Measurements from ENCODE around the gene LYRM2.

The LYRM2 gene, protein sequence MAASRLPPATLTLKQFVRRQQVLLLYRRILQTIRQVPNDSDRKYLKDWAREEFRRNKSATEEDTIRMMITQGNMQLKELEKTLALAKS

DNA sequence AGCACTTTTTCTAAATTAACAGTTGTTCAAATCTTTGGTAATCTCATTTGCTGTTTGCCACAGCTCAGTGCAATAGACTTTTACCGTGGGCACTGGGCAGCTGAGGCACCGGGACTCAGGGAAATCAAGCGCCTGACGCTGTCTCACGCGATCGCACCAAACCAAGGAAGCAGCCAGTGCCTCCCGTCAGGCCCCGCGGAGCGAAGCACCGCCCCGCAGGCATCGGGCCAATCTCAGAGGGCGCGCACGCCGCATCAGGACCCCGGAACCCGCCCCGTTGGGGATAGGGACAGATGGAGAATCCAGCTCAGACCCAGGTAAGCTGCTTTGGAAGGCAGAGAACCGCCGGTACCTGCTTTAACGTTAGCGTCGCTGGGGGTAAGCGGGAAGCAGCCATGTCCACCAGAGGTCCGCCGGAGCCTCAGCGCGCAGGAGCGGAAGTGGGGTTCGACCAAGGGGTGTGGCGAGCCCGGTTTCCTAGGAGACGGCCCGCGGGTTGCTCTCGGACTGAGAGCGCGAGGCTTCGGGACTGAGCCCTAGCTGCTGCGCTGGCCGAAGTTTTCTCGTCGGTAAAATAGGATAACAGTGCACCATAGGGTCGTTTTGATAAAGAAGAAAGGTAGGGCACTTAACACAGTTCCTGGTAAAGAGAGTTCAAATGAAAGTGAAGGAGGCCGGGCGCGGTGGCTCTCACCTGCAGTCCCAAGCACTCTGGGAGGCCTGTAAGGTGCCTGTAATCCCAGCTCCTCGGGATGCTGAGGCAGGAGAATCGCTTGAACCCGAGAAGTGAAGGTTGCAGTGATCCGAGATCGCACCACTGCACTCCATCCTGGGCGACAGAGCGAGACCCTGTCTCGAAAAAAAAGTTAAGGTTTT lies at the start of gene LYRM2:
LYRM2 (minus strand) TSS at position 428 of the 876 bp plus-strand sequence; CDS start at position 397, 31 bp downstream.
- peak; percentile 67 for DNase-seq

DNA sequence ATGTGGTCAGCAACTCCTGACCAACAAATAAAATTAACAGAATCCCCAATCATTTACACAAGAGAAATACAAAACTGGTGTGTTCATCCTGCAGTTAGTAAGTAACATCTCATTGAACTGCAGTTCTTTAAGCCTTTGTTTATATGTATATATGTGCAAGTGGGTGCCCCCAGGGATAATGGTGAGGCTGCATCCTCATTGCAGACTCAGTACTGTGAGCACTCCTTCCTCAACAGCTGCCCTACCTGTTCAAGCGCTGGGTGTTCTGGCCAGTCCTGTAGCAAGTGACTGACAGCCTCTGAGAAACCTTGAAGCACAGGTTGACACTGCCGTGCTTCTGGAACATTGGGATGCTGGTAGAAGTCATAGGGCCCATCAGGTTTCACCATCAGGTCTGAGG lies 49.8 kb upstream of the LYRM2 start:
- DNase-seq, result no peak

DNA sequence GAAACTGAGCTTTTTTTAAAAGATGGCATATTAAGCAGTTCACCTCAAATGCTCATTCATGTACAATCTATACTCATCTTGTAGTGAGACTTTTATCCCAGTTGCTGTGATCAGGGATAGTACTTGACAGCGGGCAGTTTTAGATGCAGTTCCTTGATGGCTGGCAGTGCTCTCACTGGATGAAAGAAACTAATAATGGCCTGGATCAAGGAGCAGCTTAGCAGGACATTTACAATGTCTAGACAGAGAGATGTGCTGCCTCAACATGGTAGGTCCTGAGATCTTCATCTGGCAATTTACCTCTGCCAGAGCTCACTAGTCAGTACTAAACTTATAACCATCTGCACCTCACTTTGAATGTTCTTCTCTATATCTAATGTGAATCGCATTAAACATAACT lies 46.8 kb upstream of the LYRM2 start:
- no peak for DNase-seq

DNA sequence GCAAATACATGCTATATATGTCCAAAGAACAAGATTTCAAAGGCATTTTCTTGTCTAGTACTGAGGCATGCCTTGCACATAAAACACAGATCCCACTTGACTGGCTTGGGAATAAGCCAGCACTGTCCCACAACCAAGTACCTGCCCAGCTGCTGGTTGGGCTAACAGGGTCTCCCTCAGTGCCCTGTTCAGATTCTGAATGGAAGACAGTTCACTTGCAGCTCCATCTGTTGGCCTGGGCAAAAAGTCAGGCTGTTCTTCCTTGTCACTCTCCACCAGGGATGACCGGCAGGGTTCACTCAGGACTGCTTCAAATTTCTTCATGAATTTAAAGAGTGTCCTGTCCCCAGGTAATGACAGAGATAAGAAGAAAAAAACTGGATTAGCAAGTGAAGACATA lies 44.4 kb upstream of the LYRM2 start:
- no peak for DNase-seq

DNA sequence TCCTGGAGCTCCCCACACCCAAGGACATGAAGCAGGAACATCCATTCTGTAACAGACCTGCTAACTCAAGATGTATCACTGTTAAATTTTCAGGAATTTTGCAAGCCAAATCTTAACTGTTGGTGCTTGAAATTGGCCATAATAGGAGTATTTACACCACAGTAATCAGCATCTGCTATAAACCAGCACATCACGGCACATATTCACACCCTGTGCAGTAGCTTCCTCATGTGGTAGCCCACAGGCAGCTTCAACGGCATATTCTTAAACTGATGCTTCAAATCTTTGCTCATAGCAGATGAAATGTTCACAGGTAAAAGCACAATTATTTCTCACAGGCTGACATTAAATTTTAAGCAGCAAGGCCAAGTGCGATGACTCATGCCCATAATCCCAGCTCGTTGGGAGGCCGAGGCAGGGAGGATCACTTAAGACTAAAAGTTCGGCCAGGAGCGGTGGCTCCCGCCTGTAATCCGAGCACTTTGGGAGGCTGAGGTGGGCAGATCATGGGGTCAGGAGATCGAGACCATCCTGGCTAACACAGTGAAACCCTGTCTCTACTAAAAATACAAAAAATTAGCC lies 43.5 kb upstream of the LYRM2 start:
- no peak for DNase-seq

DNA sequence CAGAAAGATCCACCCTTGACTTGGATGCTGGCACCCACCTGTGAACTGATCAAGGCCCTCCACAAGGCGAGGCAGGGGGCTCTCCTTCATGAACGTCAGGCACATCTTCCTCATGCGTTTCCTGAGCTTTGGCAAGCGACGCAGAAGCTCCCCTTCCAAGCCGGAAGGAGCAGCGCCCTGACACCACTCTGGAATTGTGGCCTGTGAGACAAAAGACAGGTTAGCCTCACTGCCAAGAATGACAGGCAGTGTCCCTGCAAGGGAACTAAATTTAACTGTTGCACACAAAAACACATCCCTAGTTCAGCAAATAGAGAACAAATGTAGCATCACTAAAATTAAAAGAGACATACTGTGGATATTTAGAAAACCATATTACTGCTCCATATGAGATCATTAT lies 42.0 kb upstream of the LYRM2 start:
- DNase-seq, result no peak

DNA sequence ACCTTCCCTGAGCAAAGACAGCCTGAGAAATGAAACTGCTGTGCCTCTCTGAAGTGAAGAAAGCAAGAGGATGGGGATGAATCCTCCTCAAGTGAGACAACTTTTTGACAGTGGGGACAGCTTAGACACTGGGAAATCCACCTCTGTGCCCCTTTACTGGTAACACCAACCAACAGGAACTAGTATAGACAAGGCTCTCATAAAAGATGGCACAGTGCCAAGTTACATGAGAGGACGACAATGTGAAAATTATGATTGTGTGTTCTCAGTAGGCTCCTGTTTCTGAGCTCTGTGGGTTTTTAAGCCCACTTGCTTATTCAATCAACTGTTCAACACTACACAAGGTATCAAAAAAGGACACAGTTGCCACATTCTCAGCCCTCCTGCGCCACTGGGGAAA lies 41.6 kb upstream of the LYRM2 start:
- DNase-seq, result no peak

DNA sequence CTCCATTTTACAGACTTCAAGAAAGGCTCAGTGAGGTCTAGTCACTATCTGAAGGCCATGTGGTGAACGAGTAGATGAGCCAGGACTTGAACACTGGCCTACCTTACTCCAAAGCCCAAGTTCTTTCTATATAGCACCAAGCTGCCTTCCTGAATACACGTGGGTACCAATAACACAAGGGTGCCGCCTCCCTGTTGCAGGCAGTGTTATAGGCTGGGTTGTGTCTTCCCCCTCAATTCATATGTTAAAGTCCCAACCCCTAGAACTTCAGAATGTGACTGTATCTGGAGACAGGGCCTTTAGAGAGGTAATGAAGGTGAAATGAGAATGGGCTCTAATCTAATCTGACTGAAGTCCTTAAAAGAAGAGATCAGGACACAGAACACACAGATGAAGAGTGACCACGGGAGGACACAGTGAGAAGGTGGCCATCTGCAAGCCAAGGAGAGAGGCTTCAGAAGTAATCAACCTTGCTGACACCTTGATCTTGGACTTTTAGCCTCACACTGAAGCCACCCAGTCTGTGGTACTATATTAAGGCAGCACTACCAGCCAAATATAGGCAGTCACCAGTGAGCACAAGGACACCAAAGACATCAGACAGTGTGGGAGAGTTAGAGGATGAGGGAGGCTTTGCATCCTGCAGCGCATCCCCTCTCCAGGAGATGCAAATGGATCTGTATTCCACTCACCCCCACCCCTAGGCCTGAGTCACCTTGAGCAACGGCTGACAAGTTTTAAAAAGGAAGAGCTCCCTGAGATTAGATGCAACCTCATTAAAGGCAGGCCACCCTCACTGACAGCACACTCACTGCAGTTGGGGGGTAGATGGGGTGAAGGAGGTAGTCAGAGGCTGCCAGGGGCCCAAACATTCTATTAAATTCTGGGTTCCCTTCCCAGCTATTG lies 40.9 kb upstream of the LYRM2 start:
- DNase-seq, result no peak

DNA sequence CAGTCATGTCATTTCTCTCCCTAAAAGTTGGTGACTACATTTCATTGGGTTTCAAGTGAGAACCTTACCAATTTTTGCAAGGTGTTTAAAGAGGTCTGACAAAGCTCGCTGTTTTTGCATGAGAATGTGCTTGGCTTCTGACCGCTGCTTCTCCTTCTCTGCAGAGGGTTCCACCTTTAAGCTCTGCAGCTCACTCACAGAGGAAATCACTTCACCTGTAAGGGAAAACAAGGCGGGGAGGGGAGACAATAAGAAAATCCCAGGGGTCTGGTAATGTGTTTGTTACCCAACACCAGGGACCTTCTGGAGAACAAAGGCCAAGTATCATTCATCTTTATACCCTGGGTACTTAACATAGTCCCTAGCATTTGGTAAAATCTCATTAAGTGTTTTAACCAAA lies 40.0 kb upstream of the LYRM2 start:
- DNase-seq, result no peak

DNA sequence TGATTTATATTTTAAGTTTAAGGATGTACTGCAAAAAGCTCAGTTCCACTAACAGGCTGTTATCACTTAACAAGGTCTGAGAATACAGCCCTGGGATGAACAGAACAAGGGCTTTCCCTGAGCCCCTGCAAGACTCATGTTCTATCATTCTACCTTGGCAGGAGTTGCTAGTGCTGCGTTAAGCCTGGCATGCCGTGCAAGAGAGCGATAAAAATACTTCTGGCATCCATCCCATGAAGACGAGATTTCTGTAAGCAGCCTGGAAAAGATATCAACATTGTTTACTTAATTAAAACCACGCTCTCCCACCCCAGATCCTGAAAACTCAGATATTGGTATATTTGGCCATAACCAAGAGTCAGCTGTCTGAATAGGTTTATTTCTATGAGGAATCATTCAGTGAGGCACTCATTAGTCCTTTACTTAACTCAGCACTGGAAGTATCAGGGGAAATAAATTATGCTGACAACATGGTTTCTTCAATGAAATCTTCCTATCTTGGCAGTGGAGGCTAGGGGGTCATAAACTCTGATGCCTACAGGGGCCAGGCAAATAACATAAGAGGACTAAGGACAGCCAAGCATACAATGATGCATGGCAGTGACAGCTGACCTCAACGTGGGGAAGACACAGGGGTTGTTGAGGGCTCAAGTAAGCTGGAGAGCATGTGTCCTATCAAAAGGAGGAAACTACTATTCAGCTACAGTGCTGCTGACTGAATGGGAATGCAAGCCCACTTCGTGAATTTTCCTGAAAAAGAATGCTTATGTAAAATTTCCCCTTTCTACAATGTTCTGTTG lies 37.6 kb upstream of the LYRM2 start:
- no peak for DNase-seq

DNA sequence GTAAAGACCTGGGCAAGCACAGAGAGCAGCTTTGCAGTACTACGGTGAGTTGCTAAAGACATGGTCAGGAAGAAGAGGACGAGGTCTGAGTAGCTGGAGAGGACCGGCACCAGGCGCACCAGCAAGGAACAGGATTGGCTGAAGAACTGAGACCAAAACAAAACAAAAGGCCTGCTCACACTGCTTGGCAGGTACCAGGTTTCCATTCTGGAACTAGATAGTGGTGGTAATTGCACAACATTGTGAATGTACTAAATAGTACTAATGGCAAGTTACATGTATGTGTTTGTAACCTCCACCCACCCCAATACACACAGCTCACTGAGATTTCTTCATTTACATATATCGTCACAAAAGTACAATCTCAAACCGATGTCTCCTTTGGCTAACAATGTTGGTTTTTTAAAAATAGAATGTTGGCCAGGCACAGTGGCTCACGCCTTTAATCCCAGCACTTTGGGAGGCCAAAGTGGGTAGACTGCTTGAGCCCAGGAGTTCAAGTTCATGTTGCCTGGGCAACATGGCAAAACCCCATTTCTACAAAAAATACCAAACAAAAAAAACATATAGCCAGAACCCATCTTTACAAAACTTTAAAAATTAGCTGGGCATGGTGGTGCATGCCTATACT lies 32.5 kb upstream of the LYRM2 start:
- DNase-seq, result no peak

DNA sequence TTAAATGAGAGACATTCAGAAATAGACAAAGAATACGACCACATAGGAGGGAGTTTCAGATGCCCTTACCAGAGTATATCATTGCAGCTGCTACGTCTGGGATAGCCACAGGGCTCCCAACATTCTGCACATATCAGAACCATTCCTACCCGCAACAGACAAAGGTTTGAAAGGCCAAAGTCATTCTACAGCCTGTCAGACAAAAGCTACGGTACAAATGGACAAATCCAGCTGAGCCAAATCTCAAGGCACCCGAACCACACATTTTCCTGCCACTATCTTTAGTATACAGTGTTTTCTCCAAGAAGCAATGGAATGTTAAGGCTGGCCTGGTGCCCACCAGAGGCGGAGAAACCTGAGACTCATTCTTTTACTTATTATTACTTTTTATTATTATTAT lies 30.5 kb upstream of the LYRM2 start:
- no peak for DNase-seq

DNA sequence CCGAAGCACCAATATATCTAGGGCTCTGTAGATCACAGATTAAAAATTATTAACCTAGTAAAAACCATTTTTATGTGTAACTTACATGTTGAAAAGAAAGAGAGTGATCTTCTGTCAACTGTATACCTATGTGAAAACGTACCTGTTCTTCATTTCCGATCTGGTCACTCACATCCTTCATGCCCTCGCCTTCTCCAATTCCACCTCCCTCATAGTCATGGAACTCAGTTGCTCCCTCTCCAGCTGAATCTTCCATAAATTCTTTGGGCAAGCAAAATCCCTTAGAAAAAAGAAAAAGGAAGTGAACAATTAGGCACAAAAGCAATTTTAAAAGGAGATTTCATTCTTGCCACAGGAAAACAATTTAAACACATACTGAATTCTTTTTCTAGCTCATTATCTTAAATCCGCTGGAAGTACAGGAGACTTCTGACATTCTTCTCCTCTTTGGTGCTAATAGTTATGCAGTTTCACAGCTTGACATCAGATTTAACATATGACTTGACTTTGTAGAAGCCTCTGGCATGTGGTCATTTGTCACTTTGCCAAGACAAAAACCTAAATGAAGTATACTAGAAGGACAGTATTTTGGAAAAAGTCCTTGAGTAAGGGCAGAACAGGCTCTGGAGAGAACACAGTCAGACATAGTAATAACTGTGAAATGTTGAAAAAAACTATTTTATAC lies 29.5 kb upstream of the LYRM2 start:
- DNase-seq, result no peak

DNA sequence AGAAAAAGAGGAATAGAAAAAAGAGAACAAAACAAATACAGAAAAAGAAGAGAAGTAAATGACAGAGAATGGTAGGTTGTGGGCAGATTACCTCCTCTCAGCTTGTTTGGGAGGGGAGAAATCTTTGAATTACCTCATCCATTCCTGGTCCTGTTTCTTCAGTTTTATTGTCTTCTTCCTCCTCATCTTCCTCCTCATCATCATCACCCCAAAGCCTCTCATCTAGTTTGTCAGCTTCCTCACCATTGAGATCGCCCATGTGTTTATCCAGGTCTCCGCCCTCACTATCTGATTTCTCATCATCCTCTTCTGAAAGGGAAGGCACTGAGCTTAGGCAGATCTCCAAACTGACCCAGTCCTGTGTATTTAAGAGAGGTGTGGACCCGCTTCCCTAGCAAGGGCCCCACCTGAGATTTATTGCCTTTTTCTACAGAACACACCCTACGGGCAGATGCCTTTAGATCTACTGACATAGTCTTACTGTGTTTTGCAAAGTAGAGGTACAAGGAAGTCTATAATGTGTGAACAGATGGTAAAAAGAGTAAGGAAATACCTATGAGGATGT lies 24.2 kb upstream of the LYRM2 start:
- no peak for DNase-seq

DNA sequence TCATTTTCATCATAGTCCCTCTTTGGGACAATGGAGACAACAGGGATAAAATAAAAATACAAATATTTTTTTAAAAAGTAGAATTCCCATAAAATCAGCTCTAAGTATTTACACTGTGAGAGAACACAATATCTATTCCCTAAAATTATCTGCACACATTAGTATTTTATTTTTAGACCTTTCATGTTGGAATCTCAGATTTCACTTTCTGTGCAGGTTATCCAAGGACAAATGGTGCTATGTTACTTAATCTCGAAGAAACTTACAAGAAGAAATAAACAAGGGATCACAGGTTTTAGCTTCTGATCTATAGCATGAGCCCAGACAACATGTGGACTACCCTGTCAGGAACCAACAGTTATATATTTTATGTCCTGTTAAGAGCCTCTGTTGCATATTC lies 23.0 kb upstream of the LYRM2 start:
- no peak for DNase-seq

DNA sequence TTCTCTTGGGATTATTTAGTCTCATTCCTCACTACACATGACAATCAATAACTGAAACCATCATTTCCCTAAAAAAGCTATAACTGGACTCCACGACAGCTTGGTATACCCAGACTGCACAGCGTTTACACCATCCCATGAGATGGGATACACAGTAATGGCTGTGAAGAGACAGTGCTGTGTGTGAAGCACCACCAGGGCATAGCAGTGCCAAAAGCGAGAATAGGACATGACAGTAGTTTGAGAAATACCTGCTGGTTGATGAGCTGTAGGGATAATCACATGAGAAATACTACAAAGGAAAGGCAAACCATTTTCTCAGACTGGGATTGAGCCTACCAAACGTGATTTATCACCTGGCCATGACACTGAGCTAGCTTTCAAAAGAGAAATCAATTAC lies 22.4 kb upstream of the LYRM2 start:
- no peak for DNase-seq

DNA sequence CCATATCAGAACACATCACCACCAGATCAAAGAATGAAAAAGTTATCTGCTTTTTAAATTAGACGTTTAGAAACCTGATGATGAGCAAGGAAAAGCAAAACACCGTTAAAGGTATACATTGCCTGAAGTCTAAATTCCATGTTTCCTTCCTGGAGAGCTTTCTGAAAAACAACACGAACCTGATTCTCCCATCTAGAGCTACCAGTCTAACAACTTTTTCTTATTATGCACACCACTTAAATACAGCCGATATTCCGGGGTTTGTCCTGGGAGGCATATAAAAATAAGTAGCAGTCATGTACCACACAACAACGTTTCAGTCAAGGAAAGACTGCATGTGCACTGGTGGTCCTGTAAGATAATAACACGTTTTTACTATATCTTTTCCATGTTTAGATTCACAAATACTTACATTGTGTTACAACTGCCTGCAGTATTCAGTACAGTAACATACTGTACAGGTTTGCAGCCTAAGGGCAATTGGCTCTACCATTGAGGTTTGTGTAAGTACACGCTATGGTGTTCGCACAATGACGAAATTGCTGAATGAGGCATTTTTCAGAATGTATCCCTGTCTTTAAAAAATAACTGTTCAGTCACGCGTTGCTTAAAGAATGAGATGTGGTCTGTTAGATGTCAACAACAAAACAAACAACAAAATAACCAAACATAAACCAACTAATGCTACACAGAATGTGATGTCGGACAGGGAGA lies 19.1 kb upstream of the LYRM2 start:
- DNase-seq, result no peak

DNA sequence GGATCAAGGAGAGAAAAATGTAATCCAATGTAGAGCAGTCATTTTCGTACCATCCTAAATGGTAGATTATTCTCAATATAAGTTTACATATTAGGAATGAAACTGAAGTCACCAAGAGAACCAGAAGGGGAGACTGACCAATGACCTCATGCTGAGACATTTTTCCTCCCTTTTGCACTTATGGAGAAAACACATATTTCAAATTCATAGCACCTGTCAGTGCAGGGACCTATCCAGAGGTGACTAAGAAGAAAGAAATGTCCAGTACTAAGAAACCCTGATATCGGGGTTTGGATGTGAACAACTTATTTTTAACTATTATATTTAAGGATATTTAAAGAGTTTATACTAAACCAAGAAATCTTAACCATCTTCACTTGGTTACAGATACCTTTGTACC lies 16.6 kb upstream of the LYRM2 start:
- peak; percentile 23 for DNase-seq

DNA sequence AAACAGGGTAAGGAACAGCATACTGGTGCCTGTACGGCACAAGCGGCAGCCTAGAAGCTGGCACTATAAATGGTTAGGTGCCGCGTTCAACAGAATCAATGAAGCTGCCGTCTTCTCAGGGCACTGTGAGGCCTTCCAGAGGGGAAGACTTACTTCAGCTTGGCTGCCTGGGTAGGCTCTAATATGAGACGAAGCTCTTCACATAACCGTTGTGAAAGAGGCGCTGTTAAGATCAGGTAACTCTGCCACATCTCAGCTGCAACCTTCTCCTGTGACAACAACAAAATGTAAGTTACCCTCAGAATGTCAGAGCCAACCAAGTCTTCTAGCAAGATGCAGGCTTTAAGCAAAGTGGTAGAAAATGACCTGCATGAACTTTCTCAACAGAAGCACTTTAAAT lies 12.0 kb upstream of the LYRM2 start:
- DNase-seq, result no peak

DNA sequence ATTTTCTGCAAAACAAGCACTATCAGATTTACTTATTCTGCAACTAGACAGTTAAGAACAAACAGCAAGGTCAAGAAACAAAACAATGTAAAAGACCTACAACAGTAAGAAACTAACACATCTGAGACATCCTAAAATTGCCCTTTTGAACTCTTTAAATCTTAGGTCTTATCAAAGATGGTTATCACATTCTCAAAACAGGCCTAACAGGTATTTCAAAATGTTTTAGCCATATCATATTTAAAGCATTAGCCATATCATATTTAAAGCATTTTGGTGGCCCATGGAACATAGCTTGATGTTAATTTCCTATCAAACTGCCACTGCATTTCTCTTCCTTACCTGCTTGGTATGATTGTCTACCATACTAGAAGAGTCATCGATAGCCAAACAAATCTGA lies 11.1 kb upstream of the LYRM2 start:
- DNase-seq, result no peak
